ENCODE measurements around the gene DTX4.

DNA sequence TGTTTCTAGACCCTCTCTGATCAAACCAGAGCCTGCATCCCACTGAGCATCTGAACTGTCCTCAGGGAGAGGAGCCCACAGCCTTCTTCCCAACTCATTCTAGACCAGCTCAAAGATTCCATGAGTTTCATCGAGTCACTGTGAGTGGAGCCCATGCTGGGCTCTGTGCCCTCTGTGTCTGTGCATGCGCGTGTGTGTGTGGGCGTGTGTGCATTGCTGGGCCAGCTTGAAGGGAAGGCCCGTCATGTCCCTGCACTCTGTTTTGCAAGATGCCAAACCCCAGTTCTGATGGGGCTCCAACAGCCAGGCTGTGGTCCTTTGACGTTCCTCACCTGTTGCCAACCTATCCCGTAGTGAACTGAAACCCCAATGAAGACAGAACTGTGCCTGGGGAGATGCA is 33.7 kb downstream of the DTX4 start:
- TF ChIP-seq POLR2A (IDR thresholded peaks at IDR 0.05; ENCODE audit: extremely low read depth, insufficient read length) (no peak), MYC (IDR thresholded peaks at IDR 0.05; ENCODE audit: low read depth, low read length) (no peak)
- TF ChIP-seq, protein P1, sequence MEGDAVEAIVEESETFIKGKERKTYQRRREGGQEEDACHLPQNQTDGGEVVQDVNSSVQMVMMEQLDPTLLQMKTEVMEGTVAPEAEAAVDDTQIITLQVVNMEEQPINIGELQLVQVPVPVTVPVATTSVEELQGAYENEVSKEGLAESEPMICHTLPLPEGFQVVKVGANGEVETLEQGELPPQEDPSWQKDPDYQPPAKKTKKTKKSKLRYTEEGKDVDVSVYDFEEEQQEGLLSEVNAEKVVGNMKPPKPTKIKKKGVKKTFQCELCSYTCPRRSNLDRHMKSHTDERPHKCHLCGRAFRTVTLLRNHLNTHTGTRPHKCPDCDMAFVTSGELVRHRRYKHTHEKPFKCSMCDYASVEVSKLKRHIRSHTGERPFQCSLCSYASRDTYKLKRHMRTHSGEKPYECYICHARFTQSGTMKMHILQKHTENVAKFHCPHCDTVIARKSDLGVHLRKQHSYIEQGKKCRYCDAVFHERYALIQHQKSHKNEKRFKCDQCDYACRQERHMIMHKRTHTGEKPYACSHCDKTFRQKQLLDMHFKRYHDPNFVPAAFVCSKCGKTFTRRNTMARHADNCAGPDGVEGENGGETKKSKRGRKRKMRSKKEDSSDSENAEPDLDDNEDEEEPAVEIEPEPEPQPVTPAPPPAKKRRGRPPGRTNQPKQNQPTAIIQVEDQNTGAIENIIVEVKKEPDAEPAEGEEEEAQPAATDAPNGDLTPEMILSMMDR (IDR thresholded peaks at IDR 0.05; ENCODE audit: low read depth, low read length): no peak
- TF ChIP-seq, protein P2, sequence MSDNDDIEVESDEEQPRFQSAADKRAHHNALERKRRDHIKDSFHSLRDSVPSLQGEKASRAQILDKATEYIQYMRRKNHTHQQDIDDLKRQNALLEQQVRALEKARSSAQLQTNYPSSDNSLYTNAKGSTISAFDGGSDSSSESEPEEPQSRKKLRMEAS (IDR thresholded peaks at IDR 0.05; ENCODE audit: low read depth, low read length): no peak

Measured in NB4 (cell line).